OCI-LY1 (cell line): ENCODE measurements around the gene NUBPL.
"Not testable (repeated sequence)": the region's sequence is repeated elsewhere in the genome, so short reads cannot be mapped to it uniquely, and the experiment has no call there.

Experiments
- H2AFZ ChIP-seq: fragments of 200-600 bp; sonication (generic), shearing (Covaris generic); 2 replicates; pipeline ENCODE4 v1.6.0; 2014; ENCODE audit warnings: antibody characterized with exemption, mild to moderate bottlenecking, low read length
- H3F3A ChIP-seq: fragments of 200-600 bp; sonication (generic), shearing (Covaris generic); 2 replicates; pipeline ENCODE4 v1.6.0; 2014; ENCODE audit warnings: mild to moderate bottlenecking, antibody characterized with exemption, low read length, moderate library complexity; ENCODE audit not compliant: insufficient read depth
- H3K27ac ChIP-seq: fragments of 200-600 bp; sonication (generic); 2 replicates; pipeline ENCODE4 v1.5.1; 2014; ENCODE audit warnings: low read length, mixed run types, mild to moderate bottlenecking, low read depth; ENCODE audit not compliant: poor library complexity, severe bottlenecking
- H3K27me3 ChIP-seq: fragments of 200-600 bp; sonication (generic); 2 replicates; pipeline ENCODE4 v1.6.0; 2014; ENCODE audit warnings: antibody characterized with exemption, mild to moderate bottlenecking, low read length, moderate library complexity; ENCODE audit not compliant: insufficient read depth
- H3K36me3 ChIP-seq: fragments of 200-600 bp; sonication (generic); 2 replicates; pipeline ENCODE4 v1.6.1; 2014; ENCODE audit warnings: mild to moderate bottlenecking, antibody characterized with exemption, low read length, moderate library complexity, mixed read lengths; ENCODE audit not compliant: insufficient read depth
- H3K4me1 ChIP-seq: fragments of 200-600 bp; sonication (generic); 2 replicates; pipeline ENCODE4 v1.5.1; 2014; ENCODE audit warnings: mild to moderate bottlenecking, low read length, moderate library complexity; ENCODE audit not compliant: insufficient read depth, severe bottlenecking
- H3K4me2 ChIP-seq: fragments of 200-600 bp; sonication (generic), shearing (Covaris generic); 2 replicates; pipeline ENCODE4 v1.6.1; 2014; ENCODE audit warnings: low read length
- H3K4me3 ChIP-seq: fragments of 200-600 bp; sonication (generic); 2 replicates; pipeline ENCODE4 v1.5.1; 2014; ENCODE audit warnings: low read length, low read depth, mild to moderate bottlenecking, mixed read lengths; ENCODE audit not compliant: poor library complexity, severe bottlenecking
- H3K79me2 ChIP-seq: fragments of 200-600 bp; shearing (Covaris generic); 2 replicates; pipeline ENCODE4 v1.6.1; 2016; ENCODE audit warnings: mixed run types, low read length, mixed read lengths; ENCODE audit not compliant: insufficient read depth
- H3K9ac ChIP-seq: fragments of 200-600 bp; sonication (generic), shearing (Covaris generic); 2 replicates; pipeline ENCODE4 v1.6.1; 2014; ENCODE audit warnings: mild to moderate bottlenecking, low read length, mixed read lengths
- H3K9me2 ChIP-seq: fragments of 200-600 bp; sonication (generic), shearing (Covaris generic); 2 replicates; pipeline ENCODE4 v1.6.1; 2014; ENCODE audit warnings: low read depth, mild to moderate bottlenecking, low read length, mixed read lengths
- H3K9me3 ChIP-seq: fragments of 200-600 bp; shearing (Covaris generic); 2 replicates; pipeline ENCODE4 v1.6.1; 2014; ENCODE audit warnings: low read length, mixed read lengths
- H4K20me1 ChIP-seq: fragments of 200-600 bp; sonication (generic), shearing (Covaris generic); 2 replicates; pipeline ENCODE4 v1.6.0; 2016; ENCODE audit warnings: mild to moderate bottlenecking, low read length; ENCODE audit not compliant: insufficient read depth
- CTCF ChIP-seq: fragments of 200-600 bp; sonication (generic), shearing (Covaris generic); IDR thresholded peaks from 2 replicates; pipeline ENCODE4 v1.5.1; 2017; ENCODE audit warnings: mild to moderate bottlenecking, antibody characterized with exemption, low read length, moderate library complexity, mixed read lengths
- EZH2 ChIP-seq: fragments of 200-600 bp; sonication (generic), shearing (Covaris generic); IDR thresholded peaks from 2 replicates; pipeline ENCODE4 v1.8.0; 2017; ENCODE audit warnings: borderline replicate concordance, mixed run types, mild to moderate bottlenecking, antibody characterized with exemption, low read length, moderate library complexity, mixed read lengths

Gene NUBPL

GRCh38 chr14:31745741-31746140 is 184.5 kb downstream of the NUBPL start:
- no peaks in the 10 kb centered on the region for H3F3A ChIP-seq
- no peaks in the 10 kb centered on the region for H3K27me3 ChIP-seq
- H3K79me2 ChIP-seq: no peaks in the 10 kb centered on the region
- no peaks in the 10 kb centered on the region for H3K9me2 ChIP-seq
- no peaks in the 10 kb centered on the region for H3K36me3 ChIP-seq
- H2AFZ ChIP-seq: no peak overlapping the region
- H3K4me1 ChIP-seq: no peaks in the 10 kb centered on the region
- no peak overlapping the region for H3K4me3 ChIP-seq
- H3K9ac ChIP-seq: no peak overlapping the region
- TF ChIP-seq CTCF (peak; percentile 29; the same call in 1 of the 2 replicates), EZH2 (no peak)
- H3K27ac ChIP-seq: no peak overlapping the region
- H4K20me1 ChIP-seq: no peaks in the 10 kb centered on the region
- no peak overlapping the region for H3K4me2 ChIP-seq
- peaks cover 12% of the 10 kb centered on the region; the same call in 1 of the 2 replicates for H3K9me3 ChIP-seq

DNA sequence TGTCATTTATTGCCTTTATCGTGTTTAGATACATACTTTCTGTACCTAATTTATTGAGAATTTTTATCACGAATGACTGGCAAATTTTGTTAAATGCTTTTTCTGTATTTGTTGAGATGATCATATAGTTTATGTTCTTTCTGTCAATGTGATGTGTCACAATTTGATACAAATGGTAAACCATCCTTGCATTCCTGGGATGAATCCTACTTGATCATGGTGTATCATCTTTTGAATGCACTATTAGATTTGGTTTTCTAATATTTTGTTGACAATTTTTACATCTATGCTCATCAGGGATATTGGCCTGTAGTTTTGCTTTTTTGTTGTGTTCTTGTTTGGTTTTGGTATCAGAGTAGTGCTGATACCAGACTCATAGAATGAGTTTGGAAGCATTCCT is 185.1 kb downstream of the NUBPL start:
- Histone ChIP-seq H4K20me1 (no peaks in the 10 kb centered on the region), H3F3A (no peaks in the 10 kb centered on the region), H3K9me3 (peaks cover 12% of the 10 kb centered on the region; the same call in 1 of the 2 replicates), H2AFZ (no peak overlapping the region), H3K9me2 (no peaks in the 10 kb centered on the region), H3K4me3 (no peak overlapping the region), H3K4me1 (no peaks in the 10 kb centered on the region), H3K27ac (no peak overlapping the region), H3K36me3 (no peaks in the 10 kb centered on the region), H3K27me3 (no peaks in the 10 kb centered on the region), H3K9ac (no peak overlapping the region), H3K4me2 (no peak overlapping the region), H3K79me2 (no peaks in the 10 kb centered on the region)
- TF ChIP-seq CTCF: no peak

DNA sequence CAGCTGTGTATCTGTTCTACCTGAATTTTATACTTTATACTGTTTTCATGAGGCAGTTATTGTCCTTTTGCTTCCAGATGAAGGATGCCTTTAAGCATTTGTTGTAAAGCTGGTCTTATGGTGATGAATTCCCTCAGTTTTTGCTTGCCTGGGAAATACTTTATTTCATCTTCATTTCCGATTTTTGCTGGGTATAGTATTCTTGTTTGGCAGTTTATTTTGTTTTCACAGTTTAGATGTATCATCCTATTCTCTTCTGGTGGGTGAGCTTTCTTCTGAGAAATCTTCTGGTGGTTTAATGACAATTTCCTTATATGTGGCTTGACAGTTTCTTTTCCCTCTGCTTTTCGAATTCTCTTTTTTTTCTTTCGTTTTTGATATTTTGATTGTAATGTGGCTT is 188.1 kb downstream of the NUBPL start:
- Histone ChIP-seq H4K20me1 (no peaks in the 10 kb centered on the region), H3K4me2 (no peak overlapping the region), H3K9me2 (no peaks in the 10 kb centered on the region), H3K4me3 (no peak overlapping the region), H3K9me3 (peaks cover 12% of the 10 kb centered on the region; the same call in 1 of the 2 replicates), H3K4me1 (no peaks in the 10 kb centered on the region), H3F3A (no peaks in the 10 kb centered on the region), H3K27ac (no peak overlapping the region), H2AFZ (no peak overlapping the region), H3K79me2 (no peaks in the 10 kb centered on the region), H3K9ac (no peak overlapping the region), H3K27me3 (no peaks in the 10 kb centered on the region), H3K36me3 (no peaks in the 10 kb centered on the region)
- no peak for TF ChIP-seq EZH2
- TF ChIP-seq CTCF: no peak

GRCh38 chr14:31751047-31751446 is 189.8 kb downstream of the NUBPL start:
- H3K9ac ChIP-seq, H3K27ac ChIP-seq, H4K20me1 ChIP-seq, H3K9me2 ChIP-seq, H2AFZ ChIP-seq, H3K4me3 ChIP-seq, H3F3A ChIP-seq, H3K4me2 ChIP-seq, H3K27me3 ChIP-seq, H3K36me3 ChIP-seq, H3K79me2 ChIP-seq, H3K4me1 ChIP-seq: not testable (repeated sequence)
- peaks cover 12% of the 10 kb centered on the region; the same call in 1 of the 2 replicates for H3K9me3 ChIP-seq
